ENCODE data around the gene PELI2. TPM values are rescaled to one million over a fixed set of nuclear protein-coding genes. Genes with fewer than 3 reads are reported as not detected.

Gene PELI2
- total RNA-seq, 1 donor from 2014 or later: 33.7 TPM

DNA sequence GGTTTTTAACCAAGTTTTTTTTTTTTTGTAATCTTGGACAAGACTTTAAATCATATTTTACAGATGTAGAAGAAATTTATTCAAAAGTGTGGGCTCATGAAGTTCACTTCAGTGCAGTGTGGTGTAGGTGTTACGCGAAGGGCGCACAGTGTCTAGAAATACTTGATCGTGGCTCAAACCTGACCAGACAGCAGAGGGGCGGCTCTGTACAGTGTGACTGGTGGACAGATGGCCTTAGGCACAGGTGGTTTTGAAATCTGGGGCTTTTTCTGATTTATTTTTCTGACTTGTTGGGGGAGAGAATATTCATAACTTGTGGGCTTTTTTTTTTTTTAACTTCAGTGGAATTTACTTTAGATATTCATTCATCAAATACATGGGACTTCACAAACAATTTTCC is 179.2 kb downstream of the PELI2 start:
- H3K27ac Mint-ChIP-seq: no peak overlapping the region
- TF ChIP-seq, protein P1, sequence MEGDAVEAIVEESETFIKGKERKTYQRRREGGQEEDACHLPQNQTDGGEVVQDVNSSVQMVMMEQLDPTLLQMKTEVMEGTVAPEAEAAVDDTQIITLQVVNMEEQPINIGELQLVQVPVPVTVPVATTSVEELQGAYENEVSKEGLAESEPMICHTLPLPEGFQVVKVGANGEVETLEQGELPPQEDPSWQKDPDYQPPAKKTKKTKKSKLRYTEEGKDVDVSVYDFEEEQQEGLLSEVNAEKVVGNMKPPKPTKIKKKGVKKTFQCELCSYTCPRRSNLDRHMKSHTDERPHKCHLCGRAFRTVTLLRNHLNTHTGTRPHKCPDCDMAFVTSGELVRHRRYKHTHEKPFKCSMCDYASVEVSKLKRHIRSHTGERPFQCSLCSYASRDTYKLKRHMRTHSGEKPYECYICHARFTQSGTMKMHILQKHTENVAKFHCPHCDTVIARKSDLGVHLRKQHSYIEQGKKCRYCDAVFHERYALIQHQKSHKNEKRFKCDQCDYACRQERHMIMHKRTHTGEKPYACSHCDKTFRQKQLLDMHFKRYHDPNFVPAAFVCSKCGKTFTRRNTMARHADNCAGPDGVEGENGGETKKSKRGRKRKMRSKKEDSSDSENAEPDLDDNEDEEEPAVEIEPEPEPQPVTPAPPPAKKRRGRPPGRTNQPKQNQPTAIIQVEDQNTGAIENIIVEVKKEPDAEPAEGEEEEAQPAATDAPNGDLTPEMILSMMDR (conservative IDR thresholded peaks at IDR 0.05): no peak
- DNase-seq (ENCODE audit: extremely low spot score, unreplicated experiment): no peak
- no peak overlapping the region for H3K4me3 Mint-ChIP-seq
- peaks cover 23% of the 10 kb centered on the region for H3K36me3 Mint-ChIP-seq
- H3K27me3 Mint-ChIP-seq: no peaks in the 10 kb centered on the region
- peaks cover 5% of the 10 kb centered on the region for H3K4me1 Mint-ChIP-seq (ENCODE audit: unreplicated experiment)
- H3K9me3 Mint-ChIP-seq: no peaks in the 10 kb centered on the region

DNA sequence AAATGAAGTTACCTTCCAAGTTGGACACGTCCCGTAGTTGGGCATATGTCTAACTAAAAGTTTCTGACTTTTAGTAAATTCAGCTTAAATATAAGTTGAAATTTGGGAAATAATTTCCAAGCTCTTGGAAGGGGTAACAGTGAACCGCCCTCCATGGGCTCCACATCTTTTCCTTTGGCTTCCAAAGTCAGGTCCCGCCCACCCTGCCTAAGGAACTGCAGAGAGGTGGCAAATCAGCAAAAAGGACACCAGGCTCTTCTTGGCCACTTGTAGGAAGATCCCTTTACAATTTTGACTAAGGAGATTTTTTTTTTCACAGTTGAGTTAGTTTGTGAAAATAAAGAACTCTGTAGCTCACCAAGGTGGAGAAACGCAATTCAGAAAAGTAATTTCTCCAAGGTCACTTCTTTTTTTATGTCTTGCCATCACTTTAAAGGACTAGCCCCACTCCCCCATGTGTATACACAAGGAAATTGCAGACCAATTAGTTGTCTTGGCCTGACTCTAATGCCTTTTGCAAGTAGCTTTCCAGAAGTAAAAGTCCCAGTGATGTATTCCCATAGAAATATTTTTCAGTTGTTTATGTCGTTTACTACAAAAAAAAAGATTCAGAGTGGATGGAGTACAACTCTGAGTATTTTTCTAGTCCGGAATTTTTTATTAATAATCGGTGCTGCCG is 181.2 kb downstream of the PELI2 start:
- peaks cover 5% of the 10 kb centered on the region for H3K4me1 Mint-ChIP-seq (ENCODE audit: unreplicated experiment)
- H3K27me3 Mint-ChIP-seq: no peaks in the 10 kb centered on the region
- H3K4me3 Mint-ChIP-seq: no peak overlapping the region
- DNase-seq (ENCODE audit: extremely low spot score, unreplicated experiment): no peak
- peaks cover 23% of the 10 kb centered on the region for H3K36me3 Mint-ChIP-seq
- H3K27ac Mint-ChIP-seq: no peak overlapping the region
- TF ChIP-seq, protein P1 (conservative IDR thresholded peaks at IDR 0.05): no peak
- H3K9me3 Mint-ChIP-seq: peaks cover 5% of the 10 kb centered on the region

DNA sequence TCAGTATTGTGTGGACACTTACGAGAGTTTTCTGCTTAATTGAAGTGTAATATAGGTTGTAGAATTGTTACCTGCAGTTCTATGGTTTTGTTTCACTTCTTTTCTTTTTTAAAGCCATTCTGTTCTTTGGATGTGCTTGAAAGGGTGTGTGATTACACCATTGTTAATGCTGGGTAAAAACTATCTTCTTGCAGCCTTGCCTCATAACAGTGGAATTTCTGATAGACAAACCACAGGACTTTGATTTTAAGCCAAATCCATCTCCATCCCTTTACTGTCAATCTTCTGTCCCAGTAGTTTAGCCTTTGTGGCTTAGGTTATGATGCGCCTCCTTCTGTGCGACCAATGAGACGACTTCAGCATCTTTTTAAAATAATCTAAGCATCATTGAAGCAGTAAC is 182.3 kb downstream of the PELI2 start:
- H3K4me1 Mint-ChIP-seq (ENCODE audit: unreplicated experiment): peaks cover 5% of the 10 kb centered on the region
- H3K27ac Mint-ChIP-seq: no peak overlapping the region
- DNase-seq (ENCODE audit: extremely low spot score, unreplicated experiment): no peak

DNA sequence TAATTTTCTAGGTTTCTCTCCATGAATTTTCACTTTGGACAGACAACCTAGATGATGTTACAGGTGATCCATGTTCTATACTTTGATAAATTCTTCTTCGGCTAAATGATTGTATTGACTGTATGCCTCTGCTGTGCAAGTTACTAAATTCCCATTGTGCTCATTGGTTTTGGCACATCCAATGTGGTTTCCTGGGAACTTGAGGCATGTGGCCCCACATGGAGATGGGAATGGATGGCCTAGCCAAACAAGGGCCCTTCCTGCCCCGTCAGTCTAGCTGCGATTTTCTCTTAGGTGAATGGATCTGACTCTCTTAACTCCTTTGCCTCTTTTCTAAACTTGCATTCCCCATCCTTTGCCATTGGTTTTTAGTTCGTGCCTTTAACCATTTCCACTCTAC is 186.2 kb downstream of the PELI2 start:
- Mint-ChIP-seq H3K27me3 (no peaks in the 10 kb centered on the region), H3K27ac (no peak overlapping the region), H3K9me3 (peaks cover 5% of the 10 kb centered on the region), H3K4me3 (no peak overlapping the region), H3K4me1 (ENCODE audit: unreplicated experiment) (no peaks in the 10 kb centered on the region), H3K36me3 (peaks cover 4% of the 10 kb centered on the region)
- no peak for DNase-seq (ENCODE audit: extremely low spot score, unreplicated experiment)
- TF ChIP-seq, protein P1 (conservative IDR thresholded peaks at IDR 0.05): no peak

More for the DNA sequence above, 182.3 kb downstream of the PELI2 start:
- TF ChIP-seq, protein P1 (conservative IDR thresholded peaks at IDR 0.05): no peak
- Mint-ChIP-seq H3K4me3 (no peak overlapping the region), H3K9me3 (peaks cover 5% of the 10 kb centered on the region), H3K36me3 (peaks cover 19% of the 10 kb centered on the region), H3K27me3 (no peaks in the 10 kb centered on the region)

DNA sequence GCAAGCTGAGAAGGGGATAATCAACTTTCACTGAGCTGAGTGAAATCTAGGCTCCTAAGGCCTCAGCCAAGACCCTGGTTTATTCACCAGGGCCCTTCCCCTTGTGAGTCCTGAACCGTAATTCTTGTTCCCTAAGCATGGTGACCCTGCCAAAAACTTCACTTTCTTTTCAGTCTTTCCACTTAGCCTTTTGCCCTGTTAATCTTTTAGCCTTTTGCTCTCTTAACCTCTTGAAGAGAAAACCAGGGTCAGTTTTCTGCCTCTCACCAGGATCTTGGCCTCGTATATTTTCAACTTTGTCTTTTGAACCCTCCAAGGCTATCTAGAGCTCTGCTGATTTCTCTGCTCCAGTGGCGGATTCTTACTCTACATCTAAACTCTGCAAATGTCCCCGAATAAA is 191.0 kb downstream of the PELI2 start:
- DNase-seq (ENCODE audit: extremely low spot score, unreplicated experiment): no peak
- Mint-ChIP-seq H3K4me3 (no peak overlapping the region), H3K36me3 (no peaks in the 10 kb centered on the region), H3K27ac (no peak overlapping the region), H3K27me3 (no peaks in the 10 kb centered on the region), H3K4me1 (ENCODE audit: unreplicated experiment) (no peaks in the 10 kb centered on the region), H3K9me3 (no peaks in the 10 kb centered on the region)
- TF ChIP-seq, protein P1 (conservative IDR thresholded peaks at IDR 0.05): no peak

Measured in type B pancreatic cell (in vitro differentiated cells).